K562 (cell line): ENCODE data around the gene ABCC1. TPM values are rescaled to one million over a fixed set of nuclear protein-coding genes. Genes with fewer than 3 reads are reported as not detected.

Experiments used
- C11orf30 ChIP-seq: fragments of 450-650 bp; IDR thresholded peaks from 2 replicates; pipeline ENCODE4 v1.6.1; 2016; ENCODE audit warnings: low read depth, mild to moderate bottlenecking
- NEUROD1 ChIP-seq: fragments of 150-350 bp; IDR thresholded peaks from 2 replicates; pipeline ENCODE4 v1.6.1; 2014; ENCODE audit warnings: borderline replicate concordance, low read length, low read depth; ENCODE audit not compliant: partially characterized antibody
- RREB1 ChIP-seq: fragments of 250-450 bp; sonication (Bioruptor Pico); IDR thresholded peaks from 2 replicates; pipeline ENCODE4 v1.4.0; 2020
- TAF1 ChIP-seq: IDR thresholded peaks from 2 replicates; pipeline ENCODE4 v1.6.1; 2011; ENCODE audit warnings: mild to moderate bottlenecking, low read length, moderate library complexity; ENCODE audit not compliant: insufficient read depth, control insufficient read depth, severe bottlenecking; ENCODE audit errors: extremely low read depth
- polyA plus RNA-seq, 8 experiments: library from polyadenylated mRNA; depleted of rRNA in 4 of 8; stranded (reverse) in 5 of 8; unstranded in 3 of 8; fragments of >200 nt; fragmentation: Nextera tagmentation in 2 of 8; fragmentation: Illumina TruSeq in 1 of 8; extraction: Ambion mirVana in 2 of 8; extraction: Trizol in 1 of 8; gene quantifications; 2 replicates each; pipeline versions ENCODE4 v1.2.1 to v1.2.3, GENCODE V29; 2011 to 2014; ENCODE audit warnings: inconsistent platforms in 1 of 8, missing spikeins in 1 of 8
- total RNA-seq, 7 experiments: library from RNA; depleted of rRNA in 6 of 7; stranded (reverse); fragments of >200 nt in 6 of 7; fragmentation: Illumina TruSeq in 2 of 7; extraction: Trizol in 2 of 7; gene quantifications; 2 replicates each; pipeline versions ENCODE4 v1.2.1 to v1.2.3, GENCODE V29; 2011 to 2021; ENCODE audit warnings: low replicate concordance in 1 of 7
- TF ChIP-seq, protein P1 (sequence below): fragments of 450-650 bp; conservative IDR thresholded peaks from 2 replicates; pipeline ENCODE4 v1.6.1; 2016; ENCODE audit warnings: missing genetic modification characterization, low read depth, mild to moderate bottlenecking, control low read depth, missing compliant biosample characterization

The ABCC1 gene
- total and polyA plus RNA-seq, 9 of the 15 experiments (the other 6 are each of a cell fraction or from before 2014, with no cell fraction given): 3.9 to 41.6 (median 10.0) TPM

DNA sequence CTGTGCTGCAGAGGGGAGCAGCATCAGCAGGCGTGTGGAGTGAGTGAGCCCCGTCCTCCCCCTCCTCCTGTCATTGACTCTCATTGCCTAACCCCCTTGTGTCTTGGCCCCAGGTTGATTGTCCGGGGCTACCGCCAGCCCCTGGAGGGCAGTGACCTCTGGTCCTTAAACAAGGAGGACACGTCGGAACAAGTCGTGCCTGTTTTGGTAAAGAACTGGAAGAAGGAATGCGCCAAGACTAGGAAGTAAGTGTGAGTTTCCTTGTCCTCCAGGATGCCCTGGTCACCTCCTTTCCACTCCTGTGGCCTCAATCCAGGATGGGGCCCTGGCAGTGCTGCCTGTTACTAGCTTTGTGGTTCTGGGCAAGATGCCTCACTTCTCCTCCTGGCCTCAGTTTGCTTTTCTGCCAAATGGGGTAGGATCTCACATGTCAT is 87.0 kb downstream of the ABCC1 start (continued):
- no peak for TF ChIP-seq RREB1 (CRISPR knock-in tag)
- TF ChIP-seq TAF1: no peak
- TF ChIP-seq C11orf30: no peak
- TF ChIP-seq, protein P1, sequence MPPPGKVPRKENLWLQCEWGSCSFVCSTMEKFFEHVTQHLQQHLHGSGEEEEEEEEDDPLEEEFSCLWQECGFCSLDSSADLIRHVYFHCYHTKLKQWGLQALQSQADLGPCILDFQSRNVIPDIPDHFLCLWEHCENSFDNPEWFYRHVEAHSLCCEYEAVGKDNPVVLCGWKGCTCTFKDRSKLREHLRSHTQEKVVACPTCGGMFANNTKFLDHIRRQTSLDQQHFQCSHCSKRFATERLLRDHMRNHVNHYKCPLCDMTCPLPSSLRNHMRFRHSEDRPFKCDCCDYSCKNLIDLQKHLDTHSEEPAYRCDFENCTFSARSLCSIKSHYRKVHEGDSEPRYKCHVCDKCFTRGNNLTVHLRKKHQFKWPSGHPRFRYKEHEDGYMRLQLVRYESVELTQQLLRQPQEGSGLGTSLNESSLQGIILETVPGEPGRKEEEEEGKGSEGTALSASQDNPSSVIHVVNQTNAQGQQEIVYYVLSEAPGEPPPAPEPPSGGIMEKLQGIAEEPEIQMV (tag): no peak
- TF ChIP-seq NEUROD1: no peak
